ENCODE measurements around the gene BRD2.

DNA sequence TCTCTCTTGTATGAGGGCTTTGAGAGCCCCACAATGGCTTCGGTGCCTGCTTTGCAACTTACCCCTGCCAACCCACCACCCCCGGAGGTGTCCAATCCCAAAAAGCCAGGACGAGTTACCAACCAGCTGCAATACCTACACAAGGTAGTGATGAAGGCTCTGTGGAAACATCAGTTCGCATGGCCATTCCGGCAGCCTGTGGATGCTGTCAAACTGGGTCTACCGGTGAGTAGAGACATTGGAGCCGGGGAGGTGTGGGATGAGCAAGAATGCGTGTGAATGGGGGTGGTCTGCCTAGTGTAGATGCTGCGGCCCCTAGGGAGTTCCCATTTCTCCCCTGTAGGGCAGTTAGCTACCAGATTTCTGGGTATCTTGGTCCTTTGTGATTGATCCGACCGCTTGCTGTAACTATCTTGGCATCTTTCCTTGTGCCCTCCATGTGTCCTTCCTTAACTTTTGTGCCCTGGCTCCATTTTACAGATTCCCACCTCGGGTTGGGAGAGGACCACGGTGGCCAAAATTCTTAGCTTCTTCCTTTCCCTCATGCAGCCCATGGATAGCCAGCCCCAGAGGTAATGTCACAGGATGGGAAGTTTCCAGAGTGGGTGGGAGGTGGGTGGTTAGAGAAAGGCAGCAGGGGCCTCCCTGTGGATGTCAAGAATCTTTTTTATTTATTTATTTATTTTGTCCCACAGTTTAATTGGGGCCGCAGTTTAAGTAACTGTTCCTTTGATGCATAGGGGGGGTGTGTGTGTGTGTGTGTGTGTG, 6.3 kb downstream of the BRD2 start:
- TF ChIP-seq, protein P1, sequence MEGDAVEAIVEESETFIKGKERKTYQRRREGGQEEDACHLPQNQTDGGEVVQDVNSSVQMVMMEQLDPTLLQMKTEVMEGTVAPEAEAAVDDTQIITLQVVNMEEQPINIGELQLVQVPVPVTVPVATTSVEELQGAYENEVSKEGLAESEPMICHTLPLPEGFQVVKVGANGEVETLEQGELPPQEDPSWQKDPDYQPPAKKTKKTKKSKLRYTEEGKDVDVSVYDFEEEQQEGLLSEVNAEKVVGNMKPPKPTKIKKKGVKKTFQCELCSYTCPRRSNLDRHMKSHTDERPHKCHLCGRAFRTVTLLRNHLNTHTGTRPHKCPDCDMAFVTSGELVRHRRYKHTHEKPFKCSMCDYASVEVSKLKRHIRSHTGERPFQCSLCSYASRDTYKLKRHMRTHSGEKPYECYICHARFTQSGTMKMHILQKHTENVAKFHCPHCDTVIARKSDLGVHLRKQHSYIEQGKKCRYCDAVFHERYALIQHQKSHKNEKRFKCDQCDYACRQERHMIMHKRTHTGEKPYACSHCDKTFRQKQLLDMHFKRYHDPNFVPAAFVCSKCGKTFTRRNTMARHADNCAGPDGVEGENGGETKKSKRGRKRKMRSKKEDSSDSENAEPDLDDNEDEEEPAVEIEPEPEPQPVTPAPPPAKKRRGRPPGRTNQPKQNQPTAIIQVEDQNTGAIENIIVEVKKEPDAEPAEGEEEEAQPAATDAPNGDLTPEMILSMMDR (IDR thresholded peaks at IDR 0.05): no peak
- TF ChIP-seq POLR2A (IDR thresholded peaks at IDR 0.05): no peak
